ENCODE results near the gene HS6ST3. TPM values are rescaled to one million over a fixed set of nuclear protein-coding genes. Genes with fewer than 3 reads are reported as not detected.

HS6ST3 gene
- total RNA-seq, 2 experiments from 2014 or later = not detected

DNA sequence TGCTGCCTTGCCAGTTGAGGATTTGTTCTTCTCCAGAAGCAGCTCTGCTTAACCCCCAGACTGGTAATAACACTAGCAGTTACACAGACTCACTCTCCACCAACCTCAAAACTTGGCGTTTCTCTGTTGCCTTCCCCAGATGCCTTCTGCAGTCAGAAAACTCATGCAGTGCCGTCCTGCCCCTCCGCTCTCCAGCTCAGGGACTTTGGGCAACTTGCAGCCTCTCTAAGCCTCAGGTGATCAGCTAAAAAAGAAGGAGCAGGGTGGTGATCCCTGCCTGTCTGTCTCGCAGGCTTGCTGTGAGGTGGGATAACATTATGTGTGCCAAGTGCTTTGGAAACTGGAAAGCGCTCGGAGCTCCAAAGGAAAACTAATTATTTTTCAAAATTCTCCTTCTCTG, 391.6 kb downstream of the HS6ST3 start:
- H3K9me3 Mint-ChIP-seq = peaks cover 6% of the 10 kb centered on the region
- H3K4me3 Mint-ChIP-seq = no peak overlapping the region
- H3K27me3 Mint-ChIP-seq = no peaks in the 10 kb centered on the region
- DNase-seq (no peak), ATAC-seq (no peak)
- H3K36me3 Mint-ChIP-seq (ENCODE audit: low read depth) = no peaks in the 10 kb centered on the region
- CTCF ChIA-PET = no interaction called here
- intact Hi-C loops (cut with micrococcal nuclease) = no loop called here
- no peaks in the 10 kb centered on the region for H3K4me1 Mint-ChIP-seq (ENCODE audit: low read depth)
- POLR2A ChIA-PET = no interaction called here
- no peak overlapping the region for H3K27ac Mint-ChIP-seq
- TF ChIP-seq, protein P1, sequence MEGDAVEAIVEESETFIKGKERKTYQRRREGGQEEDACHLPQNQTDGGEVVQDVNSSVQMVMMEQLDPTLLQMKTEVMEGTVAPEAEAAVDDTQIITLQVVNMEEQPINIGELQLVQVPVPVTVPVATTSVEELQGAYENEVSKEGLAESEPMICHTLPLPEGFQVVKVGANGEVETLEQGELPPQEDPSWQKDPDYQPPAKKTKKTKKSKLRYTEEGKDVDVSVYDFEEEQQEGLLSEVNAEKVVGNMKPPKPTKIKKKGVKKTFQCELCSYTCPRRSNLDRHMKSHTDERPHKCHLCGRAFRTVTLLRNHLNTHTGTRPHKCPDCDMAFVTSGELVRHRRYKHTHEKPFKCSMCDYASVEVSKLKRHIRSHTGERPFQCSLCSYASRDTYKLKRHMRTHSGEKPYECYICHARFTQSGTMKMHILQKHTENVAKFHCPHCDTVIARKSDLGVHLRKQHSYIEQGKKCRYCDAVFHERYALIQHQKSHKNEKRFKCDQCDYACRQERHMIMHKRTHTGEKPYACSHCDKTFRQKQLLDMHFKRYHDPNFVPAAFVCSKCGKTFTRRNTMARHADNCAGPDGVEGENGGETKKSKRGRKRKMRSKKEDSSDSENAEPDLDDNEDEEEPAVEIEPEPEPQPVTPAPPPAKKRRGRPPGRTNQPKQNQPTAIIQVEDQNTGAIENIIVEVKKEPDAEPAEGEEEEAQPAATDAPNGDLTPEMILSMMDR (IDR thresholded peaks at IDR 0.05) = no peak

DNA sequence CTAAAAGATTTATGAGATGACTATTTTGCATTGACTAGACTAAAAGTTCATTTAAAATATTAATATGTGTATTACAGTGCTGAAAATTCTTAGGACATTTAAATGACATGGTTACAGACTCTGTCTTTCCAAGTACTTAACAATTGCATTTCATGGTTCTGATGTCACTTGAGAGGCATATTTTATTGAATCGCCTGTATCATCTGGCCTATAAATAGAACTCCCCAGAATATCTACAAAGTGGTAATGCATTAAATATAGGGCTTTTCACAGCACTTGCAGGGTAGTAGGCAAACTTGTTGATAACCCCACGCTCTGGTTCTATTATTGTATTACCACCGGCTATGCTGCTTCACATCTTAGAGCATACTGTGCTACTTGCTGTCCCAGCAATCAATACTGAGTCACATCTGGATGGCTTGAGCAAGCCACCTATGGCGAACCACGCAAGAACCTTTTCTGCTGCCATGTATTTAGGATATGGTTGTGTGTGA, 400.6 kb downstream of the HS6ST3 start:
- CTCF ChIA-PET = no interaction called here

DNA sequence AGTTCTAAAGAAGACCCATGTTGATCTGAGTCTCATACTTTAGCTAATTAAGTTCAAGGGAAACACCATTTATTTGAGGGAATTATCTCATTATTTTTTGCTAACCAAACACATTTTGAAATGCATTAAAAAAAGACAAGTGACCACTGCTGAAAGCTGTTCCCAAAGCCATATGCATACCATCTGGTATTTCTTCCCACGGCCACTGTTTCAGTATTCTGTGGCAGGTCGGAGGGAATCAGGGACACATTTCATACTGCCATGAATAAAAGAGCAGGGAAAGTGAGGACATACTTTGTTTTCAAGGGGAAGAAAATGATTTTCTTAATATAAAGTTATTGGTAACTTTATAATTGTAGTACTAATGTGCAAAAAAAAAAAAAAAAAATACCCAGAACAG, 401.2 kb downstream of the HS6ST3 start:
- H3K36me3 Mint-ChIP-seq (ENCODE audit: low read depth) = no peaks in the 10 kb centered on the region
- POLR2A ChIA-PET = no interaction called here
- TF ChIP-seq, protein P1 (IDR thresholded peaks at IDR 0.05) = no peak
- H3K9me3 Mint-ChIP-seq = peaks cover 6% of the 10 kb centered on the region
- DNase-seq (no peak), ATAC-seq (no peak)
- H3K4me1 Mint-ChIP-seq (ENCODE audit: low read depth) = no peaks in the 10 kb centered on the region
- no peaks in the 10 kb centered on the region for H3K27me3 Mint-ChIP-seq
- CTCF ChIA-PET = no interaction called here
- intact Hi-C loops (cut with micrococcal nuclease) = no loop called here
- H3K4me3 Mint-ChIP-seq = no peak overlapping the region
- no peak overlapping the region for H3K27ac Mint-ChIP-seq

More for the DNA sequence above, 400.6 kb downstream of the HS6ST3 start:
- TF ChIP-seq, protein P1 (IDR thresholded peaks at IDR 0.05) = no peak
- no peaks in the 10 kb centered on the region for H3K36me3 Mint-ChIP-seq (ENCODE audit: low read depth)
- H3K4me3 Mint-ChIP-seq = no peak overlapping the region
- intact Hi-C loops (cut with micrococcal nuclease) = no loop called here
- H3K27me3 Mint-ChIP-seq = no peaks in the 10 kb centered on the region
- no peaks in the 10 kb centered on the region for H3K4me1 Mint-ChIP-seq (ENCODE audit: low read depth)
- H3K9me3 Mint-ChIP-seq = peaks cover 6% of the 10 kb centered on the region
- DNase-seq (no peak), ATAC-seq (no peak)
- no peak overlapping the region for H3K27ac Mint-ChIP-seq
- POLR2A ChIA-PET = no interaction called here

DNA sequence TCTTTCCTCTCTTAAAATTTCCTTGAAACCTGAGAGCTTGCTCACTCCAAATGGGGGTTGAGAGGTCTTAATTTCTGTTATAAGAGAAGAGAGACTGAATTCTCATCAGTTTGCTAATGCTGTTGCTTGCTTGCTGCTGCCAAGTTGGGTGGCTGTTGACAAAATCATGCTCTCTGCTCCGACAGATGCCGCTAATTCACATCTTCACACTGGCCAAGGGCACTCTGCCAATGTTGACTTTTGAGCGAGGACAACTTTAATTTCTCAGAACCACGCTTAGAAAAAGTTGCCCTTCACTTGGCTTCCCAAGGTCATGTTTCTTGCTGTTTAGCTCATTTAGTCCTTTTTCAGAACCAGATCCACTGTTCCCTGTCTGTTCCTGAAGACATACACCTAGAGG, 402.9 kb downstream of the HS6ST3 start:
- TF ChIP-seq, protein P1 (IDR thresholded peaks at IDR 0.05) = no peak
- H3K9me3 Mint-ChIP-seq = peaks cover 2% of the 10 kb centered on the region
- POLR2A ChIA-PET = no interaction called here
- ATAC-seq = no peak
- H3K4me1 Mint-ChIP-seq (ENCODE audit: low read depth) = no peaks in the 10 kb centered on the region
- no peak for DNase-seq
- no peaks in the 10 kb centered on the region for H3K27me3 Mint-ChIP-seq
- CTCF ChIA-PET = no interaction called here
- no peak overlapping the region for H3K27ac Mint-ChIP-seq
- no peak overlapping the region for H3K4me3 Mint-ChIP-seq
- intact Hi-C loops (cut with micrococcal nuclease) = no loop called here
- H3K36me3 Mint-ChIP-seq (ENCODE audit: low read depth) = no peaks in the 10 kb centered on the region

DNA sequence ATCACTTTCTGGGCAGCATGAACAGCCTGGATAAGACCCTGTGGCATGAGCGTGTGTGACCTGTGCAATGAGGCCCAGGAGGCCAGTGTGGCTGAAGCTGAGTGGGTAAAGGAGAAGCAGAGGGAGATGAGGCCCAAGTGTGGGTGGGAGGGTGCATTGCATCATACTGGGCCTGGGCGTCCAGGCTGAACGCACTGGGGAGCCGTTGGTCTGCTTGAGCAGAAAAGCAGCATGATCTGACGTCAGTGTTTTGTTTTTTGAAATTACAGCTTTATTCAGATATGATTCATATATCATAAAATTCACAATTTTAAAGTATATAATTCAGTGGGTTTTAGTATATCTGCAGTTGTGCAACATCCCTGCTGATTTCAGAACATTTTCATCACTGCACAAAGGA, 409.7 kb downstream of the HS6ST3 start:
- H3K4me1 Mint-ChIP-seq (ENCODE audit: low read depth) = no peaks in the 10 kb centered on the region
- H3K9me3 Mint-ChIP-seq = peaks cover 2% of the 10 kb centered on the region
- no peak overlapping the region for H3K27ac Mint-ChIP-seq
- no peaks in the 10 kb centered on the region for H3K36me3 Mint-ChIP-seq (ENCODE audit: low read depth)
- no peaks in the 10 kb centered on the region for H3K27me3 Mint-ChIP-seq
- ATAC-seq (no peak), DNase-seq (no peak)
- TF ChIP-seq, protein P1 (IDR thresholded peaks at IDR 0.05) = no peak
- ChIA-PET CTCF (no interaction called here), POLR2A (no interaction called here)
- H3K4me3 Mint-ChIP-seq = no peak overlapping the region
- intact Hi-C loops (cut with micrococcal nuclease) = no loop called here
